PC-9 (cell line): ENCODE data around the gene CSF1.

Experiments
- EZH2 ChIP-seq: fragments of 200-600 bp; sonication (generic); IDR thresholded peaks from 2 replicates; pipeline ENCODE4 v1.8.0; 2017; ENCODE audit warnings: antibody characterized with exemption, low read depth
- TF ChIP-seq, protein P1 (sequence below): fragments of 200-600 bp; sonication (generic); conservative IDR thresholded peaks from 2 replicates; pipeline ENCODE4 v1.6.1; 2017; ENCODE audit warnings: mixed run types, antibody characterized with exemption, mild to moderate bottlenecking, moderate library complexity

DNA sequence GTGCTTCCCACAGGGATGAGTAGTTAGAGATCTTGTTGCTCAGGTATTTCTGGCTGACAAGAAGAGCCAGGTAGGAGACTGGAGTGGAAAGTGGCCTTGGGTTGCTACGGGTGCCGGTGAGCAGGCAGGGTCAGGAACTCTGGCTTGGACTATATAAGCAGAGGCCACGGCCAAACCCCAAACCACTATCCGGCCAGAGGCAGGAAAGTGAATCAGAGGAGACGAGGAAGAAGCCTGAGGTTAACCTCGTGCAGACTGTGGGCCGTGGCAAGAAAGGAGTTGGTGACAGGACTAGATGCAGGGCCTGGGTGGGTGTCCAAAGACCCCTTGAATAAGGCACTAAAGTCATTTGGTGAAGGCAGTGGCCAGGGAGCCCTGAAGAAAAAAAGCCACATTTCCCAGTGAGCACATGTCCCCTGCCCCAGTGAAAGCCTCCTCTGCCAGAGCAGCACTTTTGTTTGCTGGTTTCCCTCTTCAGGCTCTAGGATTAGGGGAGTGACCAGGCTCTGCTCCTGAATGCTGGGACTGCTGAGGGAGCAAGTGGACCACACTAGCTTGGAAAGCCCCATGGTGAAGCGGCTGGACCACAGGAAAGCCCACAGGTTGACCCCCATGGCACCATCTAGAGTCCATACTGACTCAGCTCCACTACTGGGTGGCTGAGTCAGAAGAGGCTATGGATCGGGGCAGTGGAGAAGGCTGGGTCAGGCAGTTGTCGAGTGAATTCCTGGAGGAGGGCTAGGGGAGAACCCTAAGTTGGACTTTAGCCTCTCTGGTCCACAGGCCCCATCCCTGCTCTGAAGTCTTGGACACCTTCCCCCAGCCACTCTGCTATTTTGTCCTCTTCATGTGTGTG lies 23.4 kb downstream of the CSF1 start:
- TF ChIP-seq EZH2 = no peak
- TF ChIP-seq, protein P1, sequence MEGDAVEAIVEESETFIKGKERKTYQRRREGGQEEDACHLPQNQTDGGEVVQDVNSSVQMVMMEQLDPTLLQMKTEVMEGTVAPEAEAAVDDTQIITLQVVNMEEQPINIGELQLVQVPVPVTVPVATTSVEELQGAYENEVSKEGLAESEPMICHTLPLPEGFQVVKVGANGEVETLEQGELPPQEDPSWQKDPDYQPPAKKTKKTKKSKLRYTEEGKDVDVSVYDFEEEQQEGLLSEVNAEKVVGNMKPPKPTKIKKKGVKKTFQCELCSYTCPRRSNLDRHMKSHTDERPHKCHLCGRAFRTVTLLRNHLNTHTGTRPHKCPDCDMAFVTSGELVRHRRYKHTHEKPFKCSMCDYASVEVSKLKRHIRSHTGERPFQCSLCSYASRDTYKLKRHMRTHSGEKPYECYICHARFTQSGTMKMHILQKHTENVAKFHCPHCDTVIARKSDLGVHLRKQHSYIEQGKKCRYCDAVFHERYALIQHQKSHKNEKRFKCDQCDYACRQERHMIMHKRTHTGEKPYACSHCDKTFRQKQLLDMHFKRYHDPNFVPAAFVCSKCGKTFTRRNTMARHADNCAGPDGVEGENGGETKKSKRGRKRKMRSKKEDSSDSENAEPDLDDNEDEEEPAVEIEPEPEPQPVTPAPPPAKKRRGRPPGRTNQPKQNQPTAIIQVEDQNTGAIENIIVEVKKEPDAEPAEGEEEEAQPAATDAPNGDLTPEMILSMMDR = no peak
